GM21526 (cell line): ENCODE measurements around the gene LAIR2.
"Not testable (repeated sequence)": the region's sequence is repeated elsewhere in the genome, so short reads cannot be mapped to it uniquely, and the experiment has no call there.

ENCODE experiments used
- ATAC-seq: cut with Tn5 transposase; IDR thresholded peaks from one replicate; pipeline ENCODE4 v1.9.1; 2021; ENCODE audit warnings: moderate library complexity; ENCODE audit not compliant: unreplicated experiment, low FRiP score

LAIR2 gene

GRCh38 chr19:54464044-54464629 lies 38.5 kb upstream of the LAIR2 start:
- peak; percentile 39 for ATAC-seq

- ATAC-seq: peak; percentile 36
Measured at GRCh38 chr19:54464630-54465425, 37.8 kb upstream of the LAIR2 start.

- ATAC-seq: no peak
Measured at GRCh38 chr19:54465426-54466109, 37.1 kb upstream of the LAIR2 start.

DNA sequence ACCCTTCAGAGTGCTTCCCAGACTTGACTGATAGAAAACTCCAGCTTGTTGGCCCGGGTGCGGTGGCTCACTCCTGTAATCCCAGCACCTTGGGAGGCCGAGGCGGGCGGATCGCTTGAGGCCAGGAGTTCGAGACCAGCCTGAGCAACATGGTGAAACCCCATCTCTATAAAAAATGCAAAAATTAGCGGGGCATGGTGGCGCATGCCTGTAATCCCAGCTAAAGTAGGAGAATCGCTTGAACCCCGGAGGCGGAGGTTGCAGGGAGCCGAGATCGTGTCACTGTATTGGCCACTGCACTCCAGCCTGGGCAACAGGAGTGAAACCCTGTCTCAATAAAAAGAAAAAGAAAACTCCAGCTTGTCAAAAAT lies 36.5 kb upstream of the LAIR2 start:
- not testable (repeated sequence) for ATAC-seq

GRCh38 chr19:54469496-54469934 lies 33.1 kb upstream of the LAIR2 start:
- ATAC-seq: no peak

DNA sequence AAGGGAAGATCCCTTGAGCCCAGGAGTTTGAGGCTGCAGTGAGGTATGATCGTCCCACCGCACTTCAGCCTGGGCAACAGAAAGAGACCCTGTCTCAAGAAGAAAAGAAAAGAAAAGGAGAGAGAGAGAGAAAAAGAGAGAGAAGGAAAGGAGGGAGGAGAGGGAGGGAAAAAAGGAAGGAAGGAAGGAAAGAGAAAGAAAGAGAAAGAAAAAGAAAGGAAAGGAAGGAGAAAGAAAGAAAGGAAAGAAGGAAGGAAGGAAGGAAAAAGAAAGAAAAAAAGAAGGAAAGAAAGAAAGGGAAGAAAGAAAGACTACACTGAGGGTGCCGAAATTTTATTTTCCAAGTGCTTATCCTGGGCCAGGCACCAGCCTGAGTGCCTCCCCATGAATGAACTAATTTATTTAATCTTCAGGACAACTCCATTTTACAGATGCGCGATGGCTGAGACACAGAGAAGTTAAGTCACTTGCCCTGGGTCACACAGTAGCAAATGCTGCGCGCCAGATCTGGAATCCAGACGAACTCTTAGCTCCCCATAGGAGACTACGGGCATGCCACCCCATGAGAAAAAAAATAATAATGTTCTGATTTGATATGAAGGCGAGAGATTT lies 32.2 kb upstream of the LAIR2 start:
- no peak for ATAC-seq

DNA sequence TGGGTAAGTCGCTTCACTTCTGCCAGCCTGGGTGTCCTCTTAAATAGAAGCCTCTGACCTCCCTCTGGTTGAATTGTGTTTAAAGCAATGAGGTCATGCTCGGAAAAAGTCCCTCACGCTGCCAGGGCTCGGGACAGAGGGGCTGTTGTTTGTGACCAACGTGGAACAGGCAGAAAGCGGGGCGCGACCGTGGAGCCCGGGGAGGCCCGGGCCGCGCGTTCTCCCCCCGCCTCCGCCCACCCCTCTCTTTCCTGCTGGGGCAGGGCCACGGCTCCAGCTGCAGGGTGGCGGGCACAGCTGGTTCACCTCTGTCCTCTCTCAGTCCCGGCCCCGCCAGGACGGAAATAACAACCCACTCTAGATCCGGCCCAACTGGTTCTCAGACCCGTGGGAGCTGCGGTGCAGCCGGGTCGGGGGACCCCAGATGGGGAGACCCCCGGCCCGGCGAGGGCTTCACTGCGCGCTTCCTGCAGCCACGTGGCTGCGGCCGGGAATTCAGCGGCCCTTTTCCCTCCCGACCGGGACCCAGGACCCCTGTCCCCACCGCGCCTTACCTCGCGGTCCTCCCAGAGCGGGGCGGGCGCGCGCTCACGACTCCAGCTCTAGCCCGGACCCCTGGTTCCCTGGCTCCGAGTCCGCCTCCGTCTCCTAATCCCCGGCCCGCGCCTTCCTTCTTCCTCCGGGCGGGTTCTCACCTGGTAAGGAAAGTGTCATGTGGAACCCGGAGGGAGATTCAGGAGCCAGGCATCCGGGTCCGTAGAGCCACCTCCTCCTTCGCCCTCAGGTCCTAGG lies 31.4 kb upstream of the LAIR2 start:
- no peak for ATAC-seq

DNA sequence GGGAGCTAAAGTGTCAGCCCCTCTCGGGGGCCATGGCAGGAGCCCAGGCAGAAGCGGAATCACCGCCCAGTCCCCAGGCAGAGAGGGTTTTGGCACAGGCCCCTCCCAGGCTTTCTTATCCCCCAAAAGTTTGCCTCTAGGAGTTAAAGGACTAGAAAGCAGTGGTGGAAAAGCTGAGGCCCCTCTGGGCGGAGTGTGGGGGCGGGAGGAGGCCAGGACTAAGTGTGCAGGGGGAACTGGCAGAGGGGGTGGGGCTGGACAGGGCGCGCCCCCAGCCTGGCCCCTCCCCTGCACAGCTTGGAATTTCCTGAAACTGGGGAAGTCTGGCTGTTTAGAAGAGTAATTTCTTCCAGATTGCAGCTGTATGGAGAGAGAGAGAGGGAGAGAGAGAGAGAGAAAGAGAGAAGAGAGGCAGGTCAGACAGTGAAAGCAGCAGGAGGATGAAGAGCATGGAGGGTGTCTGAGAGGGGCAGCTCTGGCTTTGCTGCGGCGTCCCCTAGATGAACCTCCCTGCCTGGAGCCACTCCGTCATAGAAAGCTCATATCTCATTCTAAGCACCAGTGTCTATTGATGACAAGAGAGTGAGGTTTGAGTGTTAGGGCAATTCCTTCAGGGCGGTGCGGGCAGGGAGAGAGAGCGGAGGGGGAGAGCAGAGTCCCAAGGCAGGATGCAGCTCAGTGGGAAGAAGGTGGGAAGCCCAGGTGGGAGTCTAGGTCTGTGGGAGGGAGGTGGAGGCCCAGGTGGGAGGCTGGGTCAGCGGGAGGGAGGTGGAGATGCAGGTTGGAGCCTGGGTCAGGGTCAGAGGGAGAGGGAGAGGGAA lies 29.4 kb upstream of the LAIR2 start, which contains the start of gene CDC42EP5:
Gene CDC42EP5, minus strand, starts transcription at position 226 of the 821 bp plus-strand sequence. CDS start 7,749 bp downstream, outside the sequence.
- no peak for ATAC-seq

- no peak for ATAC-seq
Measured at GRCh38 chr19:54473892-54474372, 28.7 kb upstream of the LAIR2 start.

DNA sequence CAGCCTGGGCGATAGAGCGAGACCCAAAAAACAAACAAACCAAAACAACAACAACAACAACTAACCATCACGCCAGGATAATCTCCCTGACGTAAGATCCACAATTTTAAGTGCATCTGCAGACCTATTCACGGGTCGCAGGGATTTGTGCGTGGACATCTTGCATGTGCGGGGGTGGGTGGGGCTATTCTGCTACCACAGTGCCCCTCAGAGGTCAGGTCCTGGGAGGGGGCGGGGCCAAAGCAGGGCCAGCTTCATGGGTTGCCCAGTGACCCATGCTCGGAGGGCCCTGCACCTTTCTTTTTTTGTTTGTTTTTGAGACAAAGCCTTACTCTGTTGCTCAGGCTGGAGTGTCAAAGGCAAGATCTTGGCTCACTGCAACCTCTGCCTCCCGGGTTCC lies 26.9 kb upstream of the LAIR2 start:
- ATAC-seq: no peak

GRCh38 chr19:54477650-54478049 lies 25.0 kb upstream of the LAIR2 start:
- ATAC-seq: no peak

- ATAC-seq: no peak
Measured at GRCh38 chr19:54478677-54479266, 23.9 kb upstream of the LAIR2 start.

GRCh38 chr19:54480051-54480450 lies 22.6 kb upstream of the LAIR2 start:
- no peak for ATAC-seq

DNA sequence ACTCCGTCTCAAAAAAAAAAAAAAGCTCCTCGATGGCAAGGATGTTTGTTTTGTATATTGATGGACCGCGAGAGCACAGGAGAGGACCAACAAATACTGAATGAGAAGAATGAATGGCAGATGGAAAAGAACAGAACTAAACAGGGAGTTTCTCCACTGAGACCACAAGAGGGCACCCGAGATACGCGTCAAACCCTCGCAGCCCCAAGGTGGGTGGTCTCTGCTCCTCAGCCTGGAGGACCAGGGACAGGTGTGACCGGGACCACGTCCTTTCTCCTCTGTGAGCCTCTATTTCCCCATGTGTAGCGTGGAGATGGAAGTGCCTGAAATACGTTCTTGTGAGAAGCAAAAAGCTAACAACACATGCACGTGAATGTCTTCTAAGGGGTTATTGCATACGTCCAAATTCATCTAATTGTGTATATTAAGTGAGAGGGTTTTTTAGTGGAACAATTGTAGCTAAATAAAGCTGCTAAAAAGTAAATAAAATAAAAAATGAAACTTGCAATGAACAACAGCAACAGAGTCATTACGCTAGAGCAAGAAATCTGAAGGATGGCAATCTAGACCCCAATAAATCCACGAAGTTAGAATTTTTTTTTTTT lies 21.2 kb upstream of the LAIR2 start:
- ATAC-seq: no peak

- no peak for ATAC-seq
Measured at GRCh38 chr19:54482889-54483288, 19.7 kb upstream of the LAIR2 start.

DNA sequence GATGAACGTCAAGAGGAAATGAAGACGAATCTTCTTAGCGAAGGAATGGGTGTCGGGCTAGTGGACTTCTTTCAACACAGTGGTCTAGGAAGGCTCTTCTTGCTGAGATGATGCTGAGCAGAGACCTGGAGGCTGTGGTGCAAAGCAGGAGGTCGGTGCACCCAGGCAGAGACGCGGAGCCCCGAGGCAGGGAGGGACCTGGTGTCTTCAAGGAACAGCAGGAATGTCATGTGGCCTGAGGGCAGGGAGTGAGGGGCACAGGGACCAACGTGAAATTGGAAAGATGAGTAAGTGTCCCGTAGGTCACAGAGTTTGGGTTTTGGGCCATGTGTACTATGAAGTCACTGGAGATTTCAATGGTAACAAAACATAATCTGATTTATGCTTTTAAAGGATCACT lies 18.2 kb upstream of the LAIR2 start:
- no peak for ATAC-seq

GRCh38 chr19:54485851-54486250 lies 16.8 kb upstream of the LAIR2 start:
- ATAC-seq: no peak

GRCh38 chr19:54489341-54489740 lies 13.3 kb upstream of the LAIR2 start:
- ATAC-seq: no peak

DNA sequence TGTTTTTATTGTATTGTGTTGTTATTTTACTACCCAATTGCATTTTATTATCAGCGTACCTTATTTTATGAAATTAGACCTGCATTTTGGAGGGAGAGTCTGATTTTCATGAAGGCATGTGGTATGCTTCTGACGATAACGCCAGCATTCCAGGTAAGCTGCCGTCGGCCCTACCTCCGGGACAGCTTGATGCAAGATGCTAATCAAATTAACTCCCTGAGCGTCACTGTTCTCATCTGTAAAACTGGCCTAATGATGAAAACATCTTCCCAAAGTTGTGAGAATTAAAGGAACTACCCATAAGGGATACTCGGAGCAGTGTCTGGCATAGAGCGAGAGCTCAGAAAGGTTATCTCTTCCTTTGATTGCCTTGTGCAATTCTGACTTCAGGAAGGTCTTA lies 12.9 kb upstream of the LAIR2 start:
- ATAC-seq: no peak
